H1 (cell line): ENCODE measurements around the gene RERE. TPM values are rescaled to one million over a fixed set of nuclear protein-coding genes. Genes with fewer than 3 reads are reported as not detected.

Experiments
- CTCF ChIA-PET: fragments of 300-600 bp; sonication (Branson Sonifier 250); formaldehyde crosslinking; loops from one replicate; lab custom pipeline; 2021; ENCODE audit not compliant: partially characterized antibody; lab: Charles Lee
- POLR2A ChIA-PET: fragments of 300-600 bp; sonication (Branson Sonifier 250); formaldehyde crosslinking; loops from one replicate; lab custom pipeline; 2021; ENCODE audit warnings: inconsistent platforms; ENCODE audit not compliant: partially characterized antibody; lab: Charles Lee
- DNase-seq, 2 experiments: peaks; one replicate each; pipeline versions ENCODE4 v3.0.0 to v3.0.0-alpha.2; 2010 to 2022; ENCODE audit warnings: low spot score in 2 of 2, low read depth in 1 of 2, mixed read lengths in 1 of 2
- FAIRE-seq: peaks from 2 replicates; lab custom pipeline; 2011; peaks lifted over from hg19 to GRCh38; lab: Jason Lieb, UNC
- H2AFZ ChIP-seq: 2 replicates; pipeline ENCODE4 v1.8.1; 2012; ENCODE audit warnings: low read length, inconsistent platforms
- H2AK5ac ChIP-seq: 2 replicates; pipeline ENCODE4 v1.6.1; 2013; ENCODE audit warnings: low read depth, low read length
- H2BK120ac ChIP-seq: replicated peaks from 2 replicates; pipeline ENCODE3; 2013; ENCODE audit warnings: low read depth, low read length, inconsistent platforms
- H2BK12ac ChIP-seq: 2 replicates; pipeline ENCODE4 v1.6.1; 2013; ENCODE audit warnings: low read depth, low read length
- H2BK15ac ChIP-seq: 2 replicates; pipeline ENCODE4 v1.6.1; 2013; ENCODE audit warnings: low read length
- H2BK20ac ChIP-seq: 2 replicates; pipeline ENCODE4 v1.6.1; 2013; ENCODE audit warnings: low read length
- H2BK5ac ChIP-seq: 2 replicates; pipeline ENCODE4 v1.6.1; 2013; ENCODE audit warnings: low read depth, low read length
- H3K14ac ChIP-seq: 2 replicates; pipeline ENCODE4 v1.6.1; 2013; ENCODE audit warnings: inconsistent platforms; ENCODE audit not compliant: insufficient read length
- H3K18ac ChIP-seq: 2 replicates; pipeline ENCODE4 v1.6.1; 2013; ENCODE audit warnings: low read length; ENCODE audit errors: extremely low read depth
- H3K23ac ChIP-seq: 2 replicates; pipeline ENCODE4 v1.6.1; 2013; ENCODE audit warnings: inconsistent platforms; ENCODE audit not compliant: insufficient read length
- H3K23me2 ChIP-seq: 2 replicates; pipeline ENCODE4 v1.6.1; 2013; ENCODE audit warnings: low read depth, low read length
- H3K27ac ChIP-seq: 2 replicates; pipeline ENCODE4 v1.6.1; 2011; ENCODE audit warnings: low read depth, low read length, inconsistent platforms
- H3K27me3 ChIP-seq, 4 experiments: replicated peaks in 1 of 4; 1 replicate in 1 of 4; 2 replicates in 3 of 4; pipeline versions ENCODE4 v1.6.1 to v1.8.1; 2011 to 2013; ENCODE audit warnings: low read length in 3 of 4, mild to moderate bottlenecking in 3 of 4, inconsistent platforms in 2 of 4, mixed read lengths in 2 of 4, moderate library complexity in 1 of 4; ENCODE audit not compliant: control insufficient read depth in 3 of 4, insufficient read depth in 3 of 4; ENCODE audit errors: extremely low read depth in 1 of 4
- H3K36me3 ChIP-seq, 4 experiments: 2 replicates each; pipeline versions ENCODE4 v1.6.1 to v1.8.1; 2011 to 2013; ENCODE audit warnings: mild to moderate bottlenecking in 4 of 4, low read length in 3 of 4, moderate library complexity in 2 of 4, control low read depth in 1 of 4, inconsistent platforms in 1 of 4; ENCODE audit not compliant: insufficient read depth in 4 of 4, control insufficient read depth in 2 of 4
- H3K4ac ChIP-seq: replicated peaks from 2 replicates; pipeline ENCODE3; 2013; ENCODE audit warnings: low read length, low read depth, mixed read lengths, inconsistent platforms; ENCODE audit not compliant: insufficient read length
- H3K4me1 ChIP-seq, 4 experiments: replicated peaks in 1 of 4; 1 replicate in 1 of 4; 2 replicates in 3 of 4; pipeline versions ENCODE4 v1.6.1 to v1.8.1; 2011 to 2013; ENCODE audit warnings: low read length in 3 of 4, inconsistent platforms in 2 of 4, mixed read lengths in 1 of 4; ENCODE audit not compliant: insufficient read depth in 4 of 4, control insufficient read depth in 3 of 4
- H3K4me2 ChIP-seq, 2 experiments: 2 replicates each; pipeline versions ENCODE4 v1.6.1 to v1.8.1; 2011 to 2013; ENCODE audit warnings: low read depth in 2 of 2, low read length in 2 of 2, control low read depth in 1 of 2, inconsistent platforms in 1 of 2, mild to moderate bottlenecking in 1 of 2; ENCODE audit not compliant: insufficient read depth in 1 of 2
- H3K4me3 ChIP-seq, 4 experiments: fragments of 200-600, 300-600 bp in 1 of 4; sonication (generic), shearing (Covaris generic), sonication (Bioruptor Twin) in 1 of 4; 2 replicates each; pipeline versions ENCODE4 v1.5.1 to v1.8.1; 2011 to 2016; ENCODE audit warnings: low read length in 4 of 4, low read depth in 3 of 4, control low read depth in 2 of 4, inconsistent platforms in 2 of 4, mild to moderate bottlenecking in 2 of 4, mixed read lengths in 1 of 4, moderate library complexity in 1 of 4; ENCODE audit not compliant: insufficient read depth in 2 of 4; ENCODE audit errors: extremely low read depth in 1 of 4
- H3K56ac ChIP-seq: replicated peaks from 2 replicates; pipeline ENCODE3; 2013; ENCODE audit warnings: low read depth, mild to moderate bottlenecking, mixed read lengths, low read length, inconsistent platforms; ENCODE audit not compliant: insufficient read length
- H3K79me1 ChIP-seq: 2 replicates; pipeline ENCODE4 v1.6.1; 2013; ENCODE audit warnings: low read depth, low read length, control low read depth
- H3K79me2 ChIP-seq, 2 experiments: 2 replicates each; pipeline versions ENCODE4 v1.6.1 to v1.8.1; 2012 to 2013; ENCODE audit warnings: low read length in 2 of 2, mild to moderate bottlenecking in 2 of 2, inconsistent platforms in 1 of 2; ENCODE audit not compliant: insufficient read depth in 2 of 2, control insufficient read depth in 1 of 2
- H3K9ac ChIP-seq, 4 experiments: replicated peaks in 1 of 4; 1 replicate in 1 of 4; 2 replicates in 3 of 4; pipeline versions ENCODE4 v1.6.1 to v1.8.1; 2011 to 2013; ENCODE audit warnings: low read depth in 3 of 4, low read length in 3 of 4, control low read depth in 2 of 4, mild to moderate bottlenecking in 2 of 4, moderate library complexity in 2 of 4, inconsistent platforms in 1 of 4; ENCODE audit errors: extremely low read depth in 1 of 4
- H3K9me3 ChIP-seq, 2 experiments: 2 replicates each; pipeline versions ENCODE4 v1.6.1 to v1.8.1; 2012 to 2013; ENCODE audit warnings: mild to moderate bottlenecking in 2 of 2, moderate library complexity in 2 of 2, control low read depth in 1 of 2, inconsistent platforms in 1 of 2, low read depth in 1 of 2, low read length in 1 of 2, mixed read lengths in 1 of 2; ENCODE audit not compliant: insufficient read depth in 2 of 2
- H4K20me1 ChIP-seq, 2 experiments: replicated peaks in 1 of 2; 2 replicates each; pipeline versions ENCODE3 to v1.8.1; 2011 to 2013; ENCODE audit warnings: inconsistent platforms in 2 of 2, low read length in 2 of 2, mild to moderate bottlenecking in 1 of 2; ENCODE audit not compliant: insufficient read depth in 2 of 2, control insufficient read depth in 1 of 2
- H4K5ac ChIP-seq: 2 replicates; pipeline ENCODE4 v1.6.1; 2013; ENCODE audit warnings: low read length, low read depth, mixed read lengths, inconsistent platforms; ENCODE audit not compliant: insufficient read length
- H4K8ac ChIP-seq: 2 replicates; pipeline ENCODE4 v1.8.0; 2013; ENCODE audit warnings: mild to moderate bottlenecking, moderate library complexity, low read length, inconsistent platforms; ENCODE audit not compliant: insufficient read depth; ENCODE audit errors: extremely low read depth
- H4K91ac ChIP-seq: replicated peaks from 2 replicates; pipeline ENCODE3; 2013; ENCODE audit warnings: low read length, mixed read lengths, inconsistent platforms; ENCODE audit not compliant: insufficient read length
- CBX8 ChIP-seq: fragments of 300-800, 300-1000 bp; sonication (generic); IDR thresholded peaks from 2 replicates; pipeline ENCODE4 v1.7.1; 2016; ENCODE audit warnings: low read depth, low read length, borderline replicate concordance
- CHD2 ChIP-seq: IDR thresholded peaks from 2 replicates; pipeline ENCODE4 v1.6.1; 2012; ENCODE audit warnings: low read length, improper control_type of control experiment
- HDAC6 ChIP-seq: IDR thresholded peaks from one replicate; pipeline ENCODE4 v1.7.1; 2012; ENCODE audit warnings: low read depth, mild to moderate bottlenecking, inconsistent platforms, low read length, moderate library complexity
- NRF1 ChIP-seq: IDR thresholded peaks from 2 replicates; pipeline ENCODE4 v1.6.1; 2011; ENCODE audit warnings: mild to moderate bottlenecking, low read depth, low read length, improper control_type of control experiment
- WGBS, 2 experiments: shearing (Covaris generic) in 1 of 2; methylation state at CpG; one replicate each; pipeline versions ENCODE4 v1.1.6 to v1.1.7; 2013 to 2015; ENCODE audit warnings: low lambda C conversion rate in 2 of 2, mixed read lengths in 2 of 2, inconsistent platforms in 1 of 2, low coverage in 1 of 2, missing lambda C conversion rate in 1 of 2; ENCODE audit not compliant: insufficient replicate concordance in 2 of 2, insufficient coverage in 1 of 2, insufficient read length in 1 of 2; ENCODE audit errors: extremely low coverage in 1 of 2, missing lambda C conversion rate in 1 of 2; 5-methylcytosine and 5-hydroxymethylcytosine counted together
- polyA plus RNA-seq, 7 experiments: library from polyadenylated mRNA; depleted of rRNA in 3 of 7; stranded (reverse) in 5 of 7; unstranded in 2 of 7; fragments of >200 nt in 5 of 7; fragments of 200-250 nt in 2 of 7; gene quantifications; 1 replicate in 5 of 7; 2 replicates in 1 of 7; 4 replicates in 1 of 7; pipeline versions ENCODE4 v1.2.1 to v1.2.3, GENCODE V29; 2011 to 2013; ENCODE audit warnings: missing spikeins in 2 of 7, mixed read lengths in 2 of 7
- total RNA-seq: library from RNA; stranded (reverse); fragmentation: NEBNext Ultra II Directional; extraction: Animal tissue kit (Norgen Biotek cat#: 25700); gene quantifications from 2 replicates; pipeline ENCODE4 v1.2.1, GENCODE V29; 2021

The RERE gene
- total and polyA plus RNA-seq, 2 of the 8 experiments (the other 6 are each of a cell fraction or from before 2014, with no cell fraction given) = 15.3 to 142 TPM

GRCh38 chr1:8693107-8693506, 124.3 kb downstream of the RERE start:
- Histone ChIP-seq H3K23ac (no peak overlapping the region), H4K5ac (no peak overlapping the region), H2BK15ac (no peak overlapping the region), H2BK12ac (no peak overlapping the region), H3K4me3 (no peak overlapping the region), H3K79me2 (peaks cover 25 to 97% of the 10 kb centered on the region in 2 experiments; a peak in 3 of 4 replicates), H2BK20ac (no peak overlapping the region), H3K79me1 (peaks cover 8% of the 10 kb centered on the region), H3K56ac (no peak overlapping the region), H2BK5ac (no peak overlapping the region), H2AFZ (no peak overlapping the region), H3K23me2 (no peaks in the 10 kb centered on the region), H4K91ac (no peak overlapping the region), H3K36me3 (no peaks in the 10 kb centered on the region; a peak in 1 of 8 replicates), H3K4me1 (peaks cover 2 to 17% (median 7%) of the 10 kb centered on the region in 4 experiments; a peak in 5 of 7 replicates), H4K20me1 (peaks cover 18 to 38% of the 10 kb centered on the region in 2 experiments), H3K14ac (no peak overlapping the region), H3K27ac (no peak overlapping the region), H2BK120ac (no peak overlapping the region), H3K9me3 (no peaks in the 10 kb centered on the region), H3K4me2 (no peak overlapping the region), H2AK5ac (no peak overlapping the region), H3K9ac (no peak overlapping the region), H3K27me3 (no peaks in the 10 kb centered on the region), H3K18ac (no peak overlapping the region), H3K4ac (no peak overlapping the region), H4K8ac (no peak overlapping the region)
- 92% methylated on average over 3 of the region's 3 CpGs; no CpG with 5 or more reads in 1 of the 2 experiments for WGBS, 2 experiments
- no peak for DNase-seq
- no peak for FAIRE-seq
- TF ChIP-seq CHD2 (no peak), HDAC6 (no peak), CBX8 (no peak), NRF1 (no peak)
- CTCF ChIA-PET = interaction anchor here (0.6 kb wide), 1 partner anchor 109 kb away, joined by 3 read pairs; no protein-coding TSS in a partner anchor
- POLR2A ChIA-PET = interaction anchor here (1.0 to 10.8 kb wide), 3 partner anchors 9 to 17 kb away, joined by 3 to 73 read pairs (median 4); no protein-coding TSS in a partner anchor
